ENCODE measurements around the gene CTNND2. TPM values are rescaled to one million over a fixed set of nuclear protein-coding genes. Genes with fewer than 3 reads are reported as not detected.

The CTNND2 gene
- total and polyA plus RNA-seq, 2 donors (not counting 1 experiment from before 2014, with no cell fraction given): not detected

GRCh38 chr5:11121885-11122284 is 782.4 kb downstream of the CTNND2 start:
- Histone ChIP-seq H3K4me2 (replicated peaks; ENCODE audit: low read depth, low read length, poor library complexity, severe bottlenecking) (no peak overlapping the region), H3K4me3 (ENCODE audit: control extremely low read depth in 1 of 5, extremely low read depth in 1 of 5, insufficient read depth in 1 of 5, low read depth in 2 of 5, low read length in 4 of 5) (no peak overlapping the region), H3K36me3 (replicated peaks in 1 of 2; ENCODE audit: control extremely low read depth in 1 of 2, control insufficient read depth in 1 of 2, extremely low read depth in 1 of 2, insufficient read depth in 2 of 2, low read length in 1 of 2) (no peaks in the 10 kb centered on the region), H3K4me1 (ENCODE audit: control insufficient read depth in 2 of 2, insufficient read depth in 2 of 2, low read length in 2 of 2) (no peaks in the 10 kb centered on the region), H3K9me3 (ENCODE audit: control extremely low read depth in 1 of 3, control insufficient read depth in 2 of 3, insufficient read depth in 1 of 3, low read length in 2 of 3) (no peaks in the 10 kb centered on the region), H4K20me1 (ENCODE audit: control insufficient read depth, insufficient read depth, low read length, poor library complexity, severe bottlenecking) (no peaks in the 10 kb centered on the region), H3K79me2 (ENCODE audit: control insufficient read depth, insufficient read depth, low read length) (no peaks in the 10 kb centered on the region), H2AFZ (ENCODE audit: insufficient read depth, low read depth, low read length, poor library complexity, severe bottlenecking) (no peak overlapping the region), H3K27ac (ENCODE audit: low read length in 2 of 2) (no peak overlapping the region), H3K27me3 (replicated peaks in 1 of 4; ENCODE audit: control extremely low read depth in 1 of 4, control insufficient read depth in 3 of 4, insufficient read depth in 4 of 4, low read length in 3 of 4) (no peaks in the 10 kb centered on the region), H3K9ac (ENCODE audit: low read length) (no peak overlapping the region)
- WGBS (ENCODE audit: insufficient coverage): 100% methylated on average over 2 of the region's 3 CpGs
- Mint-ChIP-seq H3K27ac (no peak overlapping the region), H3K9me3 (ENCODE audit: insufficient read depth) (no peaks in the 10 kb centered on the region), H3K4me1 (no peaks in the 10 kb centered on the region), H3K27me3 (peaks cover 10% of the 10 kb centered on the region), H3K4me3 (no peak overlapping the region)
- ChIA-PET POLR2A (no interaction called here), CTCF (no interaction called here)
- intact Hi-C loops (cut with micrococcal nuclease): no loop called here
- no peak for TF ChIP-seq EZH2 (IDR thresholded peaks at IDR 0.05; ENCODE audit: borderline replicate concordance, insufficient read depth, low read depth, low read length, poor library complexity, severe bottlenecking)
- ATAC-seq (ENCODE audit: low read depth) (no peak), DNase-seq (no peak)

GRCh38 chr5:11110128-11110527 is 794.1 kb downstream of the CTNND2 start:
- H4K20me1 ChIP-seq (ENCODE audit: control insufficient read depth, insufficient read depth, low read length, poor library complexity, severe bottlenecking): no peaks in the 10 kb centered on the region
- H3K9me3 ChIP-seq (ENCODE audit: control extremely low read depth in 1 of 3, control insufficient read depth in 2 of 3, insufficient read depth in 1 of 3, low read length in 2 of 3): peaks cover 0 to 5% (median 0%) of the 10 kb centered on the region in 3 donors
- H3K4me1 Mint-ChIP-seq: no peaks in the 10 kb centered on the region
- H3K4me3 Mint-ChIP-seq: no peak overlapping the region
- CTCF ChIA-PET: no interaction called here
- no peak overlapping the region for H3K4me2 ChIP-seq (replicated peaks; ENCODE audit: low read depth, low read length, poor library complexity, severe bottlenecking)
- H3K9me3 Mint-ChIP-seq (ENCODE audit: insufficient read depth): peaks cover 2% of the 10 kb centered on the region
- no peaks in the 10 kb centered on the region for H3K36me3 ChIP-seq (replicated peaks in 1 of 2; ENCODE audit: control extremely low read depth in 1 of 2, control insufficient read depth in 1 of 2, extremely low read depth in 1 of 2, insufficient read depth in 2 of 2, low read length in 1 of 2)
- POLR2A ChIA-PET: no interaction called here
- TF ChIP-seq CTCF (IDR thresholded peaks at IDR 0.05) (no peak), EZH2 (IDR thresholded peaks at IDR 0.05; ENCODE audit: borderline replicate concordance, insufficient read depth, low read depth, low read length, poor library complexity, severe bottlenecking) (no peak)
- H2AFZ ChIP-seq (ENCODE audit: insufficient read depth, low read depth, low read length, poor library complexity, severe bottlenecking): no peak overlapping the region
- H3K9ac ChIP-seq (ENCODE audit: low read length): no peak overlapping the region
- no peak for ATAC-seq (ENCODE audit: low read depth)
- H3K4me1 ChIP-seq (ENCODE audit: control insufficient read depth in 2 of 2, insufficient read depth in 2 of 2, low read length in 2 of 2): no peaks in the 10 kb centered on the region
- H3K4me3 ChIP-seq (ENCODE audit: control extremely low read depth in 1 of 5, extremely low read depth in 1 of 5, insufficient read depth in 1 of 5, low read depth in 2 of 5, low read length in 4 of 5): no peak overlapping the region
- H3K79me2 ChIP-seq (ENCODE audit: control insufficient read depth, insufficient read depth, low read length): no peaks in the 10 kb centered on the region
- no peaks in the 10 kb centered on the region for H3K27me3 Mint-ChIP-seq
- no peak overlapping the region for H3K27ac Mint-ChIP-seq
- H3K27me3 ChIP-seq (replicated peaks in 1 of 4; ENCODE audit: control extremely low read depth in 1 of 4, control insufficient read depth in 3 of 4, insufficient read depth in 4 of 4, low read length in 3 of 4): no peaks in the 10 kb centered on the region
- WGBS (ENCODE audit: insufficient coverage): 100% methylated on average over 3 of the region's 6 CpGs
- no peak overlapping the region for H3K27ac ChIP-seq (ENCODE audit: low read length in 2 of 2)
- intact Hi-C loops (cut with micrococcal nuclease): no loop called here
- DNase-seq: no peak
